GM18907 (cell line): ENCODE results near the gene KSR1.
"Not testable (repeated sequence)": the region's sequence is repeated elsewhere in the genome, so short reads cannot be mapped to it uniquely, and the experiment has no call there.

Source experiments
- ATAC-seq: cut with Tn5 transposase; IDR thresholded peaks from one replicate; pipeline ENCODE4 v1.9.1; 2021; ENCODE audit warnings: mild to moderate bottlenecking, moderate library complexity; ENCODE audit not compliant: unreplicated experiment

The KSR1 gene

GRCh38 chr17:27651411-27652345 is 195.4 kb downstream of the KSR1 start:
- no peak for ATAC-seq

- ATAC-seq: not testable (repeated sequence)
Measured at GRCh38 chr17:27653449-27653971, 197.3 kb downstream of the KSR1 start.

GRCh38 chr17:27654136-27654535 is 197.9 kb downstream of the KSR1 start:
- ATAC-seq: no peak

GRCh38 chr17:27654654-27655524 is 198.6 kb downstream of the KSR1 start:
- peak; percentile 88 for ATAC-seq

GRCh38 chr17:27655525-27656111 is 199.4 kb downstream of the KSR1 start:
- not testable (repeated sequence) for ATAC-seq

- ATAC-seq: not testable (repeated sequence)
Measured at GRCh38 chr17:27656620-27657019, 200.4 kb downstream of the KSR1 start.

GRCh38 chr17:27657620-27658019 is 201.4 kb downstream of the KSR1 start:
- no peak for ATAC-seq

- ATAC-seq: no peak
Measured at GRCh38 chr17:27659683-27660082, 203.4 kb downstream of the KSR1 start.

- no peak for ATAC-seq
Measured at GRCh38 chr17:27660436-27660835, 204.2 kb downstream of the KSR1 start.

- ATAC-seq: no peak
Measured at GRCh38 chr17:27663936-27664605, 207.8 kb downstream of the KSR1 start.

GRCh38 chr17:27664606-27664965 is 208.3 kb downstream of the KSR1 start:
- ATAC-seq: no peak

GRCh38 chr17:27665549-27665948 is 209.3 kb downstream of the KSR1 start:
- no peak for ATAC-seq

- ATAC-seq: not testable (repeated sequence)
Measured at GRCh38 chr17:27666270-27666669, 210.0 kb downstream of the KSR1 start.

- ATAC-seq: no peak
Measured at GRCh38 chr17:27666831-27667560, 210.7 kb downstream of the KSR1 start.

- ATAC-seq: no peak
Measured at GRCh38 chr17:27667656-27668487, 211.6 kb downstream of the KSR1 start.

- ATAC-seq: no peak
Measured at GRCh38 chr17:27668488-27668823, 212.2 kb downstream of the KSR1 start.

- ATAC-seq: no peak
Measured at GRCh38 chr17:27669136-27669535, 212.9 kb downstream of the KSR1 start.

GRCh38 chr17:27669850-27670249 is 213.6 kb downstream of the KSR1 start:
- ATAC-seq: no peak
